Skin epidermis (tissue), 12 donors: ENCODE data around the gene AJM1.
"Not testable (repeated sequence)": the region's sequence is repeated elsewhere in the genome, so short reads cannot be mapped to it uniquely, and the experiment has no call there.

ENCODE experiments used
- H3K27ac ChIP-seq, 21 experiments: fragments of 200-600 bp; sonication (generic) in 11 of 21; one replicate each; pipeline ENCODE4 v1.5.0; 2020; ENCODE audit warnings: mild to moderate bottlenecking in 3 of 21, inconsistent platforms in 2 of 21, moderate library complexity in 2 of 21
- H3K4me3 ChIP-seq, 7 experiments: fragments of 200-600 bp; sonication (generic) in 2 of 7; one replicate each; pipeline ENCODE4 v1.5.0; 2020; ENCODE audit warnings: inconsistent platforms in 2 of 7, mild to moderate bottlenecking in 2 of 7, moderate library complexity in 1 of 7

AJM1 gene

DNA sequence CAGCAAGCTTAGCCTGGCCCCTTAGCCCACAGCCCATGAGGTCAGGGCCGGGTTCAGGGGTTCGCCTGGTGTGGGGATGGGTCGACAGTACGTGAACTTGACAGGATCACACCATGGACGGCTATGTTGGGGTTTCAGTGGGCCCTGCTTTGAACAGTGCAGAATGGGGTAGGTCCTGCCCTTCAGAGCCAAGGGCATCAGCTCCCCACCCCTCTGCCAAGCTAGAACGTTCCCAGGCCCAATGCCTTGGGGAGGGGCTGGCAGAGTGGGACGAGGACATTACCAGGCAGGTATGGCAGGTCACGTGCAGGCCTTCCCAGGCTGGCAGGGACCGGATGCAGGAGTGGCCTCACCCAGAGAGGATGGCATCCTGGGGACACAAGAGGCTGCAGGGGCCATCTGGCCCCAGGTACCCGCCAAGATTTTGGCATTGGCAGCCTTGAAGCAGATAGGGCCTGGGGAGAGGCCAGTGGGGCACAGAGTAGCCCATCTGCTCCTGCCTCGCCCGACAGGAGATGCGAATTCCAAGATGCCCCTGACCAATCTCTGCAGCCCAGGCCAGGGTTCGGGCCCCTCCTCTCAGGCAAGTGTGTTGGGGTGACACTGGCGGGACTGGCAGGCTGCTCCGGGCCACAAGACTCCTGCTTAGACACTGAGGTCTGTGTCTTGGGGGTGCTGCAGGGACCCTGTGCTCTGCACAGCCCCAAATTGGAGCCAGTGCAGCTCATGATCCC, 465 bp upstream of the AJM1 start:
- Histone ChIP-seq H3K27ac (peak overlapping the region in 2 of 21 experiments; percentile 50 to 64), H3K4me3 (peak overlapping the region in 5 of 7 experiments; percentile 35 to 52 (median 44))

DNA sequence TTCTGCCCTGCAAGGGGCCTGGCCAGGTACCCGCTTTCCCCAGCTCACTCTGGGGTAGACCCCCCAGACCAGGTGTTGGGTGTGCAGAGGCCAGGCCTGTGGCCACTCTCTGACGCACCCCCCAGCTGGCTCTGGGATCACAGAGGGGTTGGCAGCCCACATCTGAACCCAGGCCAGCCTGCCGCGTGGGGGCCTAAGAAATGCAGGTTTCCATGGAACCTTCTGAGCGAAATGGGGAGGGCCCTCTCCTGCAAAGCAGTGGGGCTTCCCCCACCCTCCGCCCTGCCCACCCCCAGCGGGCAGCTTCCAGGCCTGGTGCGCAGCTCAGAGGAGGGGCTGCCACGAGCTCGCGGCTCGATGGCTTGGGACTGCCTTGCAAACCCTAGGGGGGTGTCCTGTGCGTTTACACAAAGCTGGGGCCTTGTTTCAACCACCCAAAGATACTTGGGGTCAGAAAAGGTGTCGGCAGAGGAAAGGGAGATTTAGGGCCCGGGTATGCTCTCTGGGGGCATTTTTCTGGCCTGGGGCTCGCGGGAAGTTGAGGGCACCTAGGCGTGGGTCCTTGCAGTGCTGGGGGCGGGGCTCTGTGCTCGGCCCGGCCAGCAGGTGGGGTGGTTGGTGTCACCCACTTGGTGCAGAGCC, 1.0 kb downstream of the AJM1 start:
- Histone ChIP-seq H3K4me3 (peak overlapping the region in 6 of 7 experiments; percentile 1 to 52 (median 44)), H3K27ac (peak overlapping the region in 3 of 21 experiments; percentile 0 to 31 (median 29))

GRCh38 chr9:136843801-136844740, 1.8 kb downstream of the AJM1 start:
- H3K4me3 ChIP-seq, result peak overlapping the region in 1 of 7 experiments; percentile 50
- H3K27ac ChIP-seq, result not testable (repeated sequence)

GRCh38 chr9:136844761-136845464, 2.6 kb downstream of the AJM1 start:
- Histone ChIP-seq H3K4me3 (no peak overlapping the region), H3K27ac (no peak overlapping the region)

GRCh38 chr9:136845465-136846260, 3.4 kb downstream of the AJM1 start:
- peak overlapping the region in 1 of 7 experiments; percentile 7 for H3K4me3 ChIP-seq
- no peak overlapping the region for H3K27ac ChIP-seq

DNA sequence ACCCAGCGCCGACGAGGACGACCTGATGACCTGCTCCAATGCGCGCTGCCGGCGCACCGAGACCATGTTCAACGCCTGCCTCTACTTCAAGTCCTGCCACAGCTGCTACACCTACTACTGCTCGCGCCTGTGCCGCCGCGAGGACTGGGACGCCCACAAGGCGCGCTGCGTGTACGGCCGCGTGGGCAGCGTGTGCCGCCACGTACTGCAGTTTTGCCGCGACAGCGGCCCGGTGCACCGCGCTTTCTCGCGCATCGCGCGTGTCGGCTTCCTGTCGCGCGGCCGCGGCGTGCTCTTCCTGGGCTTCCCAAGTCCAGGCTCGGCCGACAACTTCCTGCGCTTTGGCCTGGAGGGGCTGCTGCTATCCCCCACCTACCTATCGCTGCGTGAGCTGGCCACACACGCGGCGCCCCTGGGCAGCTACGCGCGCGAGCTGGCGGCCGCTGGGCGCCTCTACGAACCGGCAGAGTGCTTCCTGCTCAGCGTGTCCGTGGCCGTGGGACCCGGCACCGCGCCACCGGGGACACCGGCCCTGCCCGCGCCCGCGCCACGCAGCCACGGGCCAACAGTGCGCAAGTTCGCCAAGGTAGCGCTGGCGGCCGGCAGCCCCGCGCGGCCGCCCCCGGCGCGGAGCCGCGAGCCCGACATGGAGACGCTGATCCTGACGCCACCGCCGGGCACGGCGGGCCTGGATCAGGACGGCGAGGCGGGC, 4.3 kb downstream of the AJM1 start:
- Histone ChIP-seq H3K27ac (peak overlapping the region in 2 of 21 experiments; percentile 42 to 47), H3K4me3 (peak overlapping the region in 6 of 7 experiments; percentile 35 to 80 (median 64))

GRCh38 chr9:136847088-136847825, 5.0 kb downstream of the AJM1 start:
- peak overlapping the region in 18 of 21 experiments; percentile 45 to 93 (median 85) for H3K27ac ChIP-seq
- peak overlapping the region; percentile 35 to 80 (median 64) for H3K4me3 ChIP-seq

GRCh38 chr9:136847826-136848392, 5.6 kb downstream of the AJM1 start:
- peak overlapping the region in 20 of 21 experiments; percentile 73 to 93 (median 86) for H3K27ac ChIP-seq

GRCh38 chr9:136848393-136849037, 6.2 kb downstream of the AJM1 start:
- peak overlapping the region; percentile 35 to 80 (median 64) for H3K4me3 ChIP-seq

More at GRCh38 chr9:136847826-136848392, 5.6 kb downstream of the AJM1 start:
- peak overlapping the region; percentile 35 to 80 (median 64) for H3K4me3 ChIP-seq

DNA sequence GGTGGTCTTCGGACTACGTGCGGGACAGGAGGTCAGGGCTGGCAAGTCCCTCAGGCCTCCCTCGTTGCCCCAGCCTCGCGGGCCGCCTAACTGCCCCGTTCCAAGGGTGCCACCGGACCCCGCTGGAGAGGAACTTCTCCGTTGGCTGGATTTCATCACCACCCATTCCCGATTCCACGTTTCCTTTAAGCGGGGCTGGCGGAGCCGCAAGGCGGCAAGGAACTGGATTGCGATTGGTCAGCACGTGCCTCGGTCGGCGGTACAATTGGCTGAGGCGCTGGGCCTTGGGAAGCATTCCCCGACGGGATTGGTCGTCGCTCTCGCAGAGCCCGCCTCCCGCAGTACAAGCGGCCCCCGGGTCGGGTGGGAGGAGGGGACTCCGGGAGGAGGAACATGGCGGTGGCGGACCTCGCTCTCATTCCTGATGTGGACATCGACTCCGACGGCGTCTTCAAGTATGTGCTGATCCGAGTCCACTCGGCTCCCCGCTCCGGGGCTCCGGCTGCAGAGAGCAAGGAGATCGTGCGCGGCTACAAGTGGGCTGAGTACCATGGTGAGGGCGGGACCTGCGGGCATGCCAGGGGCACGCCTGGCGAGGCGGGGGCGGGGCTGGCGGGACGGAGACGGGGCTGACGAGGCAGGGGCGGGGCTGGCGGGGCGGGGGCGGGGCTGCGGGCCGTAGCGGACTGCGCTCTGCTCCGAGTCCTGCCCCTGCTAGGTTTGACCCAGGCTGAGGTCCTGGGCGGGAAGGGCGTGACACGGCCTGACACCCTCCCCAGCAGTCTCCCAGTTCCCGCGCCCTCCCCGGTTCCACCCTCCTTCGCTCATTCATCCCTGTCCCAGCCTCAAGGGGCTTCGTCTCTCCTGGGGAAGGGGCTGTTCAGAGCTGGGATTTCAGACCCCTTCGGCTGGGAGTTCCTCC, 7.0 kb downstream of the AJM1 start, which contains the start of gene PHPT1:
PHPT1 (plus strand) TSS at position 372 of the 922 bp plus-strand sequence; CDS start at position 394, 22 bp downstream.
- Histone ChIP-seq H3K4me3 (peak within 1 kb of the TSS; percentile 35 to 80 (median 64)), H3K27ac (peak within 1 kb of the TSS; percentile 57 to 93 (median 85))

More at GRCh38 chr9:136848393-136849037, 6.2 kb downstream of the AJM1 start:
- peak overlapping the region; percentile 57 to 93 (median 85) for H3K27ac ChIP-seq

DNA sequence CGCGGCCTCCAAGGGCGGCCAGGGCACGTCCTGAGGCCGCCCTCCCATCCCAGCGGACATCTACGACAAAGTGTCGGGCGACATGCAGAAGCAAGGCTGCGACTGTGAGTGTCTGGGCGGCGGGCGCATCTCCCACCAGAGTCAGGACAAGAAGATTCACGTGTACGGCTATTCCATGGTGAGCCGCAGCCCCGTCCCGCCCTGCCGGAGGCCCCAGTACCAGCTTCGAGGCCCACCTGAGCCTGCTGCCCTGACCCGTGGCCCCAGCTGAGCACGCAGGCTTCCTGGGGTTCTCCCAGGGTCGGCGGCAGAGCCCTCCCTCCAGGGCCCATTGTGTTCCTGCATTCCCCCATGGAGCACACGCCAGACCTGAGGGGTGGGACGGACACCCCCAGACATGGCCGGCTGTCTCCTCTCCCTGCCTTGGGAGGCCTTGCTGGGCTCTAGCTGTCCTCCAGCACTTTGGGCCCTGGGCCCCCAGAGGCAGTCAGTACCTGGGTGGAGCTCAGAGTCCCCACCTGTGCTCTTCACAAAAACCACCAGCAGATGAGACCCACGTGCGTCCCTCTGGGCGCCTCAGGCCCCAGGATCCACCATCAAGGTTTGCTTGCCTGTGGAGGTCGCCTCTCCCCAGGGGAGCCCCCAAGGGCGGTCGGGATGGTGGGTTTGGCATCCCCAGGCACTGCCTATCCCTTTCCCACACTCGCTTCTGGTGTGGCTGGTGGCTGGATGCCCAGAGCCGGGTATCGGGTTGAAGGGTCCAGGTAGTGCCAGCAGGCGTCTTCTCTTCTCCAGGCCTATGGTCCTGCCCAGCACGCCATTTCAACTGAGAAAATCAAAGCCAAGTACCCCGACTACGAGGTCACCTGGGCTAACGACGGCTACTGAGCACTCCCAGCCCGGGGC, 7.9 kb downstream of the AJM1 start:
- H3K27ac ChIP-seq, result peak overlapping the region in 20 of 21 experiments; percentile 72 to 93 (median 86)

GRCh38 chr9:136850866-136851775, 8.8 kb downstream of the AJM1 start:
- peak overlapping the region in 1 of 21 experiments; percentile 72 for H3K27ac ChIP-seq
- no peak overlapping the region for H3K4me3 ChIP-seq

More for the DNA sequence above, 7.9 kb downstream of the AJM1 start:
- peak overlapping the region; percentile 35 to 80 (median 64) for H3K4me3 ChIP-seq
